Osteocyte (in vitro differentiated cells): ENCODE data around the gene LINC00632. TPM values are rescaled to one million over a fixed set of nuclear protein-coding genes. Genes with fewer than 3 reads are reported as not detected.

Experiments used
- DNase-seq: peaks from one replicate; pipeline ENCODE4 v3.0.0; 2021; ENCODE audit warnings: mixed read lengths; ENCODE audit not compliant: unreplicated experiment; ENCODE audit errors: extremely low spot score
- H3K27ac Mint-ChIP-seq: one replicate; pipeline ENCODE4 v1.8.0; 2021; ENCODE audit warnings: mild to moderate bottlenecking, mixed read lengths; ENCODE audit not compliant: unreplicated experiment
- H3K27me3 Mint-ChIP-seq: one replicate; pipeline ENCODE4 v1.8.0; 2021; ENCODE audit warnings: mixed read lengths; ENCODE audit not compliant: unreplicated experiment
- H3K36me3 Mint-ChIP-seq: one replicate; pipeline ENCODE4 v1.8.0; 2021; ENCODE audit warnings: mixed read lengths; ENCODE audit not compliant: unreplicated experiment
- H3K4me1 Mint-ChIP-seq: one replicate; pipeline ENCODE4 v1.8.0; 2021; ENCODE audit warnings: mixed read lengths; ENCODE audit not compliant: unreplicated experiment
- H3K4me3 Mint-ChIP-seq: one replicate; pipeline ENCODE4 v1.8.0; 2021; ENCODE audit warnings: mild to moderate bottlenecking, moderate library complexity, mixed read lengths; ENCODE audit not compliant: unreplicated experiment
- H3K9me3 Mint-ChIP-seq: one replicate; pipeline ENCODE4 v1.8.0; 2021; ENCODE audit warnings: mixed read lengths; ENCODE audit not compliant: unreplicated experiment
- total RNA-seq: library from RNA; stranded (reverse); gene quantifications from 2 replicates; pipeline ENCODE4 v1.2.1, GENCODE V29; 2021
- TF ChIP-seq, protein P1 (sequence below): fragments of 200-600 bp; sonication (generic); IDR thresholded peaks from 2 replicates; pipeline ENCODE4 v1.5.0; 2021; ENCODE audit warnings: antibody characterized with exemption, mild to moderate bottlenecking, moderate library complexity

Gene LINC00632
- total RNA-seq, 1 donor from 2014 or later: 291 TPM

- Mint-ChIP-seq H3K9me3 (no peaks in the 10 kb centered on the region), H3K4me3 (no peak overlapping the region), H3K27me3 (no peaks in the 10 kb centered on the region), H3K36me3 (no peaks in the 10 kb centered on the region), H3K27ac (no peak overlapping the region), H3K4me1 (no peaks in the 10 kb centered on the region)
- DNase-seq: no peak
- TF ChIP-seq, protein P1, sequence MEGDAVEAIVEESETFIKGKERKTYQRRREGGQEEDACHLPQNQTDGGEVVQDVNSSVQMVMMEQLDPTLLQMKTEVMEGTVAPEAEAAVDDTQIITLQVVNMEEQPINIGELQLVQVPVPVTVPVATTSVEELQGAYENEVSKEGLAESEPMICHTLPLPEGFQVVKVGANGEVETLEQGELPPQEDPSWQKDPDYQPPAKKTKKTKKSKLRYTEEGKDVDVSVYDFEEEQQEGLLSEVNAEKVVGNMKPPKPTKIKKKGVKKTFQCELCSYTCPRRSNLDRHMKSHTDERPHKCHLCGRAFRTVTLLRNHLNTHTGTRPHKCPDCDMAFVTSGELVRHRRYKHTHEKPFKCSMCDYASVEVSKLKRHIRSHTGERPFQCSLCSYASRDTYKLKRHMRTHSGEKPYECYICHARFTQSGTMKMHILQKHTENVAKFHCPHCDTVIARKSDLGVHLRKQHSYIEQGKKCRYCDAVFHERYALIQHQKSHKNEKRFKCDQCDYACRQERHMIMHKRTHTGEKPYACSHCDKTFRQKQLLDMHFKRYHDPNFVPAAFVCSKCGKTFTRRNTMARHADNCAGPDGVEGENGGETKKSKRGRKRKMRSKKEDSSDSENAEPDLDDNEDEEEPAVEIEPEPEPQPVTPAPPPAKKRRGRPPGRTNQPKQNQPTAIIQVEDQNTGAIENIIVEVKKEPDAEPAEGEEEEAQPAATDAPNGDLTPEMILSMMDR: no peak
These were observed 15.9 kb downstream of the LINC00632 start for GRCh38 chrX:140725500-140725899.

GRCh38 chrX:140733766-140734342 is 24.3 kb downstream of the LINC00632 start:
- no peaks in the 10 kb centered on the region for H3K4me1 Mint-ChIP-seq
- DNase-seq: no peak
- no peaks in the 10 kb centered on the region for H3K27me3 Mint-ChIP-seq
- no peak overlapping the region for H3K27ac Mint-ChIP-seq
- no peaks in the 10 kb centered on the region for H3K36me3 Mint-ChIP-seq
- H3K4me3 Mint-ChIP-seq: no peak overlapping the region
- TF ChIP-seq, protein P1: peak; percentile 94
- no peaks in the 10 kb centered on the region for H3K9me3 Mint-ChIP-seq

DNA sequence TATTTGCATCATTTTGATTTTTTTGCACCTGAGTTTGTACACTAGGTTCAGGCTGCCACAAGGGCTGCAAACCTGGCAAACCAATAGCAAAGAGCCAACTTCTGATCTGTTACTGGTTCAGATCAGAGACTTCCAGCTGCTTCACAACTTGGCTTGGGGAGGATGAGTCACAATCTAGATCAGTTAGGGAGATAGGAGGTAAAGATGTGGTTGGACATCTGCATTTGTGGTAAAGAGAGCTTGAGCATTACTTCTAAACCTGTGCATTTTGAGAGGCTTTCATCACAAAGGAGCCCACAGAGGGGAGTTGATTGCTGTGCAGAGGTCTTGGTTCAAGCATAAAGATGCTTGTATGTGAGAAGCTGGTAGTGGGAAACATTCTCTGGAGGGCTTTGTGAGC is 34.5 kb downstream of the LINC00632 start:
- no peaks in the 10 kb centered on the region for H3K4me1 Mint-ChIP-seq
- no peaks in the 10 kb centered on the region for H3K27me3 Mint-ChIP-seq
- H3K27ac Mint-ChIP-seq: no peak overlapping the region
- no peak overlapping the region for H3K4me3 Mint-ChIP-seq
- no peaks in the 10 kb centered on the region for H3K9me3 Mint-ChIP-seq
- H3K36me3 Mint-ChIP-seq: no peaks in the 10 kb centered on the region
- DNase-seq: no peak
- TF ChIP-seq, protein P1: no peak

DNA sequence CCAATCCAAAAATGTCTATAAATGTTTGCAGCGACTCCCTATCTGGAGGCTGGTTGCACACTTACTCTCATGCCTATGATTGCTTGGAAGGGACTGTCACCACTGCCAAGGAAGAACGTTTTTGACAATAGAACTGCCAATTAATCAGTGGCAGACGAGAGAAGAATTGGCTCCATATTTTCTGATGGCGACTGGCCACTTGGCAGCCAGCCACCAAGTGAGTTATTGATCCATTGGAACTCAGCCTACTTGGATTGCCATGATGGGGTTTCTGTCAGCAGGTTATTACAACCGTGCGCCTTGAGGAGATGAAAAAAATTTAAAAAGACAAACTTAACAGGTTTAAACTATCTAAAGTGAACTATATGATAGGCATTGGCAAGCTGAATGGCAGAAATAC is 47.4 kb downstream of the LINC00632 start:
- Mint-ChIP-seq H3K4me3 (no peak overlapping the region), H3K36me3 (no peaks in the 10 kb centered on the region), H3K4me1 (no peaks in the 10 kb centered on the region), H3K27me3 (no peaks in the 10 kb centered on the region), H3K9me3 (no peaks in the 10 kb centered on the region), H3K27ac (no peak overlapping the region)
- no peak for DNase-seq
- TF ChIP-seq, protein P1: no peak

- TF ChIP-seq, protein P1: peak; percentile 86
- no peak overlapping the region for H3K4me3 Mint-ChIP-seq
- no peak overlapping the region for H3K27ac Mint-ChIP-seq
- no peak for DNase-seq
- no peaks in the 10 kb centered on the region for H3K27me3 Mint-ChIP-seq
- H3K9me3 Mint-ChIP-seq: no peaks in the 10 kb centered on the region
- no peaks in the 10 kb centered on the region for H3K36me3 Mint-ChIP-seq
- H3K4me1 Mint-ChIP-seq: peaks cover 12% of the 10 kb centered on the region
These were observed 52.5 kb downstream of the LINC00632 start for GRCh38 chrX:140762061-140762460.
